ENCODE data around the gene CCNI2. TPM values are rescaled to one million over a fixed set of nuclear protein-coding genes. Genes with fewer than 3 reads are reported as not detected.

Gene CCNI2
- polyA plus RNA-seq, 1 experiment: not detected

DNA sequence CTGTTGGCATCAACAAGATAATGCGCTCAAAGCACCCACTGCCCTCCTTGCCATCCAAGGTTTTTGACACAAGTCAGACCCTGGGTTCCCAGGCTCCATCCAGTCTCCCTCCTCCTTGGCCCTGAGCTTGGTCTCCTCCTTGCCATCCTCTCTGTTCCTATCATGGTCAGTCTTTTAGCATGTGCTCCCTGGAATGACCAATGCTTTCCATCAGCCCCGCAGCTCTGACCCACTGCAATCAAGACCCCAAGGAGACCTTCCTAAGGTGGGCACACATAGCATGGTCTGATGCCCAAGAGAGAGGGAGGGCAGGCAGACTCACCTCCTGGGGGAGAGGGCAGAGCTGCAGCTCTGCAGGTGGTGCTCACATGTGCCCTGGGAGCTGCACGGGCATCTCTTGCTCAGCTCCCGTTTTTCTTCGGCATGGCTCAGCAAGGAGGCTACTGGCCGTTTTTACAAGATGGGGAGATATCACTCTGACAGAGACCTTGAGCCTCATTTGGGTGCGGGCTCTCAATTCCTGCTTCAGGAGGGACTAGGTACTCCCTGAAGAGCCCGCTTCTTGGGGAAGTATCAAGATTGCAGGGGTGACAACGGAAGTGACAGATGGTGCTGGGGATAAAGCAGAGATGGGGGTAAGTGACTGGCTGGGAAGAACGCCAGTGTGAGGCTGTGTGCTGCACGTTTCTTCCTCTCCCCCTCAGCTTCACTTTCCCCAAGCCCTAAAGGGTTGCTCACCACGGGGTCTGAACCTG is 26.6 kb downstream of the CCNI2 start:
- no peak overlapping the region for H3K4me3 ChIP-seq (ENCODE audit: low read depth, low read length)
- ChIA-PET CTCF (interaction anchor here (0.9 to 1.3 kb wide), 3 partner anchors 20 to 386 kb away, joined by 3 to 5 read pairs (median 4); no protein-coding TSS in a partner anchor), POLR2A (no interaction called here)
- H3K36me3 ChIP-seq (ENCODE audit: control insufficient read depth, insufficient read depth, low read length): no peaks in the 10 kb centered on the region
- TF ChIP-seq CTCF (IDR thresholded peaks at IDR 0.05; ENCODE audit: insufficient read depth, low read depth, low read length): no peak
- H3K27me3 ChIP-seq (ENCODE audit: control insufficient read depth, insufficient read depth, low read length): no peaks in the 10 kb centered on the region
- DNase-seq (ENCODE audit: low read depth): no peak

DNA sequence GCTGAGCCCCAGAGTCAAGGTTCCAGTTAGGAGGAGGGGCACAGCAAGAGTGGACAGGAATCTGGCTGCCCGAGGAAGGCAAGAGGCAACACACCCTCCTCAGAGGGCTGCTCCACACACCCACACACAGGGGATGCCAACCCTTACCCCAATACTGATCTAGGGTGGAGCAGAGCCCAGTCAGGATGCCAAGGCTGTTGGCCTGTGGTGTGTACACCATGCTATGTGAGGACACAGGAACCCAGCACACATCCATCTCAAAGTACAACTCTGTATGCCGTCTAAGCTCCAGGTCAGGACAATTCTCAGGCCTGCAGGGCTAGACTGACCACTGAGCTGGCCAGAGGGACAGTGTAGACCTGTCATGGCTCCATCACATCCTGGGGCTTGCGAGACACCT is 27.2 kb downstream of the CCNI2 start:
- ChIA-PET POLR2A (no interaction called here), CTCF (no interaction called here)
- Histone ChIP-seq H3K36me3 (ENCODE audit: control insufficient read depth, insufficient read depth, low read length) (no peaks in the 10 kb centered on the region), H3K4me3 (ENCODE audit: low read depth, low read length) (no peak overlapping the region), H3K27me3 (ENCODE audit: control insufficient read depth, insufficient read depth, low read length) (no peaks in the 10 kb centered on the region)
- TF ChIP-seq CTCF (IDR thresholded peaks at IDR 0.05; ENCODE audit: insufficient read depth, low read depth, low read length): no peak
- no peak for DNase-seq (ENCODE audit: low read depth)

GRCh38 chr5:132774896-132775295 is 27.7 kb downstream of the CCNI2 start:
- Histone ChIP-seq H3K27me3 (ENCODE audit: control insufficient read depth, insufficient read depth, low read length) (no peaks in the 10 kb centered on the region), H3K36me3 (ENCODE audit: control insufficient read depth, insufficient read depth, low read length) (no peaks in the 10 kb centered on the region), H3K4me3 (ENCODE audit: low read depth, low read length) (no peak overlapping the region)
- no peak for TF ChIP-seq CTCF (IDR thresholded peaks at IDR 0.05; ENCODE audit: insufficient read depth, low read depth, low read length)
- ChIA-PET POLR2A (no interaction called here), CTCF (interaction anchor here (1.7 kb wide), 1 partner anchor 20 kb away, joined by 6 read pairs; no protein-coding TSS in a partner anchor)
- DNase-seq (ENCODE audit: low read depth): no peak

DNA sequence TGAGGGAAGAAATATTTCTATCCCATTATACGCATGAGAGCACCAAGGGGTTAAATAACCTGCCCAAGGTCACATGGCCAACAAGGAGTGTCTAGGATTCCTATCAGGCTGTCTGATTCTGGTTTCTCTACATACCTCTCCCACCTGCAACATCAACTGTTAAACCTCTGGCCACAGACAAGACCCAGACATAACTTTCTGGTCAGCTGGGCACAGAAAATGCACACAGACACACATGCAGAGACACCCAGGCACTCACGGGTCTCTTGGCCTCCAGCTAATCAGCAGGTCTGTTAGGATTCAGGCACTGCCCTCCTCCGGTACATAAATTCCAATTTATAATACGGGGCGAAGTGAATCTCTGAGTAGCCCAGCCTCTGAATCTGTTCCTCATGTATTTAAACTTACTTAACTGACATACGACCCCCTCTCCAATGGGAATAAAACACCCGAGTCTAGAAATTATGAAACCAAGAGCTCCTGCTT is 28.3 kb downstream of the CCNI2 start:
- H3K27me3 ChIP-seq (ENCODE audit: control insufficient read depth, insufficient read depth, low read length): no peaks in the 10 kb centered on the region
- DNase-seq (ENCODE audit: low read depth): no peak
- H3K36me3 ChIP-seq (ENCODE audit: control insufficient read depth, insufficient read depth, low read length): no peaks in the 10 kb centered on the region
- ChIA-PET POLR2A (no interaction called here), CTCF (interaction anchor here (0.6 to 2.0 kb wide), 4 partner anchors 14 to 554 kb away, joined by 3 to 6 read pairs (median 4); no protein-coding TSS in a partner anchor)
- H3K4me3 ChIP-seq (ENCODE audit: low read depth, low read length): peak overlapping the region; percentile 74; the same call in 1 of the 2 replicates
- TF ChIP-seq CTCF (IDR thresholded peaks at IDR 0.05; ENCODE audit: insufficient read depth, low read depth, low read length): no peak

GRCh38 chr5:132776131-132776937 is 29.1 kb downstream of the CCNI2 start:
- ChIA-PET POLR2A (interaction anchor here (1.0 kb wide), 1 partner anchor 9 kb away, joined by 5 read pairs; no protein-coding TSS in a partner anchor), CTCF (interaction anchor here (0.6 to 2.0 kb wide), 4 partner anchors 13 to 554 kb away, joined by 3 to 6 read pairs (median 4); no protein-coding TSS in a partner anchor)
- no peak for DNase-seq (ENCODE audit: low read depth)
- H3K4me3 ChIP-seq (ENCODE audit: low read depth, low read length): peak overlapping the region; percentile 74
- no peaks in the 10 kb centered on the region for H3K27me3 ChIP-seq (ENCODE audit: control insufficient read depth, insufficient read depth, low read length)
- no peaks in the 10 kb centered on the region for H3K36me3 ChIP-seq (ENCODE audit: control insufficient read depth, insufficient read depth, low read length)
- peak; percentile 8; the same call in 1 of the 2 replicates for TF ChIP-seq CTCF (IDR thresholded peaks at IDR 0.05; ENCODE audit: insufficient read depth, low read depth, low read length)

Measured in BJ (cell line).